RPMI8226 (cell line): ENCODE data around the gene SMYD4.
"Not testable (repeated sequence)": the region's sequence is repeated elsewhere in the genome, so short reads cannot be mapped to it uniquely, and the experiment has no call there.

ENCODE experiments used
- DNase-seq: peaks from one replicate; pipeline ENCODE4 v3.0.0-alpha.2; 2015

SMYD4 gene

GRCh38 chr17:1820528-1821252 lies 9.0 kb downstream of the SMYD4 start:
- no peak for DNase-seq

DNA sequence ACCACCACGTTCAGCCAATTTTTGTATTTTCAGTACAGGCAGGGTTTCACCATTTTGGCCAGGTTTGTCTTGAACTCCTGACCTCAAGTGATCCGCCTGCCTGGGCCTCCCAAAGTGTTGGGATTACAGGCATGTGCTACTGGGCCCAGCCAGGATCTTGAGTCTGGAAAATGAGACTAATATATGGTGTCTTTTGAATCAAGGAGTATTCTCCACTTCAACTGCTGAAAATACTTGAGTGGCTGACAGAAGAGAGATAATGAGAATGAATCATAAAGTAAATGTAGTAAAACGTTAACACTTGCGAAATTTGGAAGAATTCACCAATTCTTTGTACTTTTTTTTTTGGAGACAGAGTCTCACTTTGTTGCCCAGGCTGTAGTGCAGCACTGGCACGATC lies 16.6 kb downstream of the SMYD4 start:
- no peak for DNase-seq

GRCh38 chr17:1810450-1811103 lies 19.1 kb downstream of the SMYD4 start:
- DNase-seq = no peak

- DNase-seq = not testable (repeated sequence)
These were observed 19.9 kb downstream of the SMYD4 start for GRCh38 chr17:1809815-1810214.

DNA sequence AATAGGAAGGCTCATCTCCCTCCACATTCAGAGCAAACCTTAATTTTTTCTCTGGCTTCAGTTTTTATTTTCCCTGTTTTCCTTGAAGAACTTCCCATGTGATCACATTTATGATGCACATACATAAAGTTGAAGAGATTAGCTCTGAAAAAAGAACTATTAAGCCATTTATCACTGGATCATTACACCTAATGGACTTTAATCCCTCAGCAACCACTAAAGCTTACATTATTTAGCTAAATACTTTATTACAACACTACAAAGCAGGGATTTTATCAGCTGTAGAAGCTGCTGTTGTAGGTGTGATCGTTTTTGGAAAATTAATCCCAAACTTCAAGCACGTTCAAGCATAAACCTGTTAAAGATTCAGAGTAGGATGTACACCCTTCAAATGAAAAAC lies 21.1 kb downstream of the SMYD4 start:
- no peak for DNase-seq

DNA sequence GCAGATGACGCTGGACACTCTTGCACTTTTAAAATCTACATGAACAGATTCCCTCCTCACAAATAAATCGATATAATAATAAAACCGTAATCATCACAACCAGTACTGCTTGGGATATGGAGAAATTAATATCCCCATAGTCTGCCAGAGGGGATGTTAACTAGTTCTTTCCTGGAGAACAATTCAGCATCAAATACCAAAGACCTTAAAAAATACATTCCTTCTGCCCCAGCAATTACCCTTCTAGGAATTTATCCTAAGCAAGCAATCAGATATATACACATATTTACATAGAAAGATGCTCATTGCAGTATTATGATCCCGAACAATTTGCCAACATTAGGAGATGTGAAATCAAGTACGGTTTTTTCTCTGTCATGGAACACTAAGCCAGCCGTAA lies 21.8 kb downstream of the SMYD4 start:
- DNase-seq = no peak

- no peak for DNase-seq
These were observed 26.4 kb downstream of the SMYD4 start for GRCh38 chr17:1803280-1803679.

DNA sequence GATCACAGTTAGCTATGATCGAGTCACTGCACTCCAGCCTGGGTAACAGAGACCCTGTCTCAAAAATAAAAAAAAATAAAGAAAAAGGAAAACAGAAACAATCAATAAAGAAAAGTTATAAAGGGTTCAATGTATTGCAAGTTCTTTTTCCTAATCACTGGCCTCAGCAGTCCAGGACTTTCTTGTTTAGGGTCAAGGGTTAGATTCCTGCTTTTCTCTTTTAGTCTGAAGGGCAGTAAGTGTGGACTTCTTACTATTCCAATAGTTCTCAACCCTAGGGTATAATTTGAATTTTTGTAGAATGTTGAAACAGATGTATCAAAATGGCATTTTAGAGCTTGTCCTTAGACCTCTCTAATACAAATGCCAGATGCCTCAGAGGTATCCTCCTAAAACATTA lies 27.3 kb downstream of the SMYD4 start:
- no peak for DNase-seq

GRCh38 chr17:1800712-1801111 lies 29.0 kb downstream of the SMYD4 start:
- DNase-seq = no peak

DNA sequence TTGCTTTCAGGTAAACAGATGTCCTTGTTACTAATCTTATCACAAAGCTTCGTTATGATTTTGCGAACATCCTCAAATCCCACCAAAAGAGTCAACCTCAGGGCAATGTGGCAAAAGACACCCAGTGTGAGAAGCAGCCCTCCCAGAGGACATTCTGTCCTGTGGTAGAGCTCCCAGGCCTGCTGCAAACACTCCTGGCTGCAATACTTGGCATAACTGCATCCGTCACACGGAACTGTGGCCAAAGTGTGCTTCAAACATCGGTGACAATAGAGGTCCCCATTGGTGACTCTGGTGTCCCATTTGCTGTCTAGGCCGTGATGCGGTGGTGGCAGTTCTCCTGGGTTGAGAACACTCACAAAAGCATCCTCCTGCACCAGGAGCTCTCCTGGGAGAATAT lies 29.5 kb downstream of the SMYD4 start:
- no peak for DNase-seq

DNA sequence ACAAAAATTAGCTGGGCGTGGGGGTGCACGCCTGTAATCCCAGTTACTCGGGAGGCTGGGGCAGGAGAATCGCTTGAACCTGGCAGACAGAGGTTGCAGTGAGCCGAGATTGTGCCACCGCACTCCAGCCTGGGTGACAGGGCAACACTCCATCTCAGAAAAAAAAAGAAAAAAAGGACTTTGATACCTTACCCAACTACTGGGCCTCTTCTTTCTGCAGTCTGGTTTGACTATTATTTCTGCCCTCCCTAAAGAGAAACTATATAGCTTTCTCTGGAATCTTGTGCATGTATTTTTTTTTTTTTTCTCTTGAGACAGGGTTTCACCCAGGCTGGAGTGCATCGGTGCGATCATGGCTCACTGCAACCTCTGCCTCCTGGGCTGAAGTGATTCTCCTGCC lies 31.9 kb downstream of the SMYD4 start:
- DNase-seq = not testable (repeated sequence)

GRCh38 chr17:1797323-1797722 lies 32.4 kb downstream of the SMYD4 start:
- no peak for DNase-seq

- DNase-seq = no peak
These were observed 32.9 kb downstream of the SMYD4 start for GRCh38 chr17:1796800-1797199.

GRCh38 chr17:1793447-1793806 lies 36.3 kb downstream of the SMYD4 start:
- no peak for DNase-seq

- no peak for DNase-seq
These were observed 36.9 kb downstream of the SMYD4 start for GRCh38 chr17:1792495-1793446.

DNA sequence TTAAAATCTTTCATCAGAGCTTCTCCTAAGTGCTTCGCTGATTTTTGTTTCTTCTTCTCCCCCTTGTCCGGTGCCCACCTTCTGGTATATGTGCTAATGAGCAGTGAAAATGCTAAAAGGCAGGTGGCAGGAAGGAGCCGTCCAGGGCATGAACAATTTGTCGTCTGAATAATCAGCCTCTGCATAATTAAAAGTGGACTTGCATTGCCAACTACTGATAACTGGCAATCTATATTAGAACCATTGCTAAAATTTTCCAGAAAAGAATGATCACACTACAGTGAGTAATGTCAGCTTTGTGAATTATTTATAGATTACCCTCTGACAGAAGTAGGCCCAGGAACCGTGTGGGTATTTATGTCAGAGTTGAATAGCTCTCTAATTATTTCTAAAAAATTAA lies 39.8 kb downstream of the SMYD4 start:
- DNase-seq = no peak

- no peak for DNase-seq
These were observed 42.3 kb downstream of the SMYD4 start for GRCh38 chr17:1787301-1787902.

DNA sequence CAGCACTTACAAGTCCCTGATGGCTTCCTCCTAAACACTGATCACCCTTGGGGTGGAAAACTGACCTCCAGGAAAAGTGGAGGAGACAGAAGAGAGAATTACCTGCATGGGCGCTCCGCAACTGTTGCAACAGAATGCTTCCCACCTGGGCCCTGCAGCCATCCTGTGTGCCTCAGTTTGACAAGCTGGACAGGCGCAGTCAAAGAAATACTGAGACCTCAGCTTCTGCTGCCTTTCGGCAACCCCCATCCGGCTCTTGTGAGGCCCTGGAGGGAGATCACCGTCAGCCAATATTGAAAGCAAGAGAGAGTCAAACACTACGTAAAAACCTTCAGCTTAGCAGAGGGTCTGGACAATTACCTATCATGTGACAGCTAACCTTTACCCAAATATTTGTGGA lies 43.0 kb downstream of the SMYD4 start:
- no peak for DNase-seq

- DNase-seq = no peak
These were observed 43.8 kb downstream of the SMYD4 start for GRCh38 chr17:1785930-1786329.

- DNase-seq = peak; percentile 10
These were observed 45.7 kb downstream of the SMYD4 start for GRCh38 chr17:1783834-1784611.

DNA sequence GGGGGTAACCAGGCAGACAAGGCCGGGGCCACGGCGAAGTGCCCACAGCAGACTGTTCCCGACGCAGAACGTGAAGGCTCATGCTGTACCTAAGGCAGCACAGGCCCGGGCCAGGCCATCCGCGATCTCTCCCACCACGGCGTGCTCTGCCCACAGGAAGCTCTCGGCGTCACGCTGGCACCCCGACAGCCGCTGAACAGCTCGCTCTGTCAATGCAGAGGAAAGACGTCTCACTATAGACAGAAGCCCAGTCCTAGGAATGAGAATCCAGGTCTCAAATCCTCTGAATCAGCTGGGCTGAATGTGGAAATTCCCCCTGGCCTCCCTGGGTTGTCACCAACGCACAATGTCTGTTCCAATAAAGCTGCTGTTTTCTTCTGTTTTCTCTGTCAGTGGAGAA lies 46.4 kb downstream of the SMYD4 start:
- DNase-seq = no peak

DNA sequence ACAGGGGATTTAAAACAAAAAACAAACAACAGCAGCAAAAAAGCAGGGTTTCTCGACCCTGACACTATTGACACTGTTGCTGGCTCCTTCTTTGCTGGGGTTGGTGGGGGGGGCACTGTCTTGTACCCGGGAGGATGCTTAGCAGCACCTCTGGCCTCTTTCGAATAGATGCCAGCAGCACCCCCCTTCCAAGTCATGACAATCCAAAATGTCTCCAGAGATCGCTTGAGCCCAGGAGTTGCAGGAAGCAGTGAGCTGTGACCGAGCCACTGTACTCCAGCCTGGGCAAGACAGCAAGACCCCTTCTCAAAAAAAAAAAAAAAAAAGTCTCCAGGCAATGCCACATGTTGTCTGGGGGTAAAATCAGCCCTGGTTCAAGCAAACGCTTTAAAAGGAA lies 47.5 kb downstream of the SMYD4 start:
- no peak for DNase-seq
